Hematopoietic multipotent progenitor cell treated with erythropoietin and hydrocortisone succinate and interleukin-3 and kit ligand, for 4 days (in vitro differentiated cells): Measurements from ENCODE around the gene GCC2.
A peak's percentile ranks its signal among the peaks of the same experiment; 100 is the strongest.
"Not testable (repeated sequence)": the region's sequence is repeated elsewhere in the genome, so short reads cannot be mapped to it uniquely, and the experiment has no call there.

Source experiments
- DNase-seq: peaks from one replicate; pipeline ENCODE4 v3.0.0-alpha.2; 2015

The GCC2 gene

GRCh38 chr2:108446703-108447102 lies 2.3 kb upstream of the GCC2 start:
- DNase-seq, result peak; percentile 17

DNA sequence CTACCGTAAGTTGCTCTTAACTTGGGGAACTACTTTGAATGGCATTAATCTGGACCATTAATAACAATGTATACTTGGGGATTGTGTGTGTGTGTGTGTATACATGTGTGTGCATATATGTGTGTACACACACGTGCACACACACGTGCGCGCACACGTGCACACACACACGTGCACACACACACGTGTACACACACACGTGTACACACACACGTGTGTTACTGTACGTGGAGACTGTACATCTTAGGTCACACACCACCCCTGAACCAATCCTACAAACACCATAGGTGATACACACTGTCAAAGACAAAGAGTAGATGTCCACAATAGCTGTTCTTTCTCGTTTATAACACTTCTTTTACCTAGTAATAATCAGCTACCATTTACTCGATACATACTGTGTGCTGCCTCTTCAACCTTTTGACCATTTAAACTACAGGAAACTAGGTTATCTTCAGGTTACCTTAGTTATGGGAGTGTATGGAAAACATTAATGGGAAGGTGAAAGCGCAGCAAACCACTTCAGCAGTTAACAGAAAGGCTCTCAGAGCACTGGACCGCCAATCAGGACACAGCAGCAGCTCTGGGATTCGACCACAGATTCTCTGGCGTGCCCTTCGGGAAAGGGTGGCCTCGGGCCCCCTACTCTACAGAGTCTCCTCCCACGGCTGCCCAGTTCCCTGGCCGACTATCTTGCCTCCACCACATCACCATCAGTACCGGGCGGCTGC lies 894 bp upstream of the GCC2 start:
- no peak for DNase-seq

GRCh38 chr2:108449410-108450130 lies 564 bp downstream of the GCC2 start:
- DNase-seq, result peak; percentile 75

- no peak for DNase-seq
These were observed 1.9 kb downstream of the GCC2 start for GRCh38 chr2:108450863-108451262.

- DNase-seq, result no peak
These were observed 3.0 kb downstream of the GCC2 start for GRCh38 chr2:108451976-108452375.

DNA sequence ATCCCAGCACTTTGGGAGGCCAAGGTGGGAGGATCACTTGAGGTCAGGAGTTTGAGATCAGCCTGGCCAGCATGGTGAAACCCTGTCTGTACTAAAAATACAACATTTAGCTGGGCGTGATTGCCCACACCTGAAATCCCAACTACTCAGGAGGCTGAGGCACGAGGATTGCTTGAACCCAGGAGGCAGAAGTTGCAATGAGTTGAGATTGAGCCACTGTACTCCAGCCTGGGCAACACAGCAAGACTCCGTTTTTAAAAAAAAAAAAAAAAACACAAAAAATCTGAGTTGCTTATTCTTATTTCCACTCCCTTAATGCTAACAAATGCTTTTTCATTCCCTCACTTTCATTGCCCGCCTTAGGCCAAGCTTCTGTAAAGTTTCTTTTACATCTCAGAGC lies 4.5 kb downstream of the GCC2 start:
- DNase-seq, result not testable (repeated sequence)

GRCh38 chr2:108454440-108454839 lies 5.4 kb downstream of the GCC2 start:
- DNase-seq, result no peak

GRCh38 chr2:108455571-108455970 lies 6.6 kb downstream of the GCC2 start:
- no peak for DNase-seq

DNA sequence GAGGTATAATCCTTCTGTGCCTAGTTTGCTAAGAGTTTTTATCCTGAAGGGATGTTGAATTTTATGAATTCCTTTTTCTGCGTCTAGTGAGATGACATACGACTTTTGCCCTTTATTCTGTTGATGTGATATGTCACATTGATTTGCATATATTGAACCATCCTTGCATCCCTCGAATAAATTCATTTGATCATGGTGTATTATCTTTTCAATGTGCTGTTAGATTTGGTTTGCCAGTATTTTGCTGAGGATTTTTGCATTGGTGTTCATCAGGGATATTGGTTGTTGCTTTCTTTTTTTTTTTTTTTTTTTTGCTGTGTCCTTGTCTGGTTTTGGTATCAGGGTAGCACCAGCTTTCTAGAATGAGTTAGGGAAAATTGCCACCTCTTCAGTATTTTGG lies 9.1 kb downstream of the GCC2 start:
- DNase-seq, result peak; percentile 13

DNA sequence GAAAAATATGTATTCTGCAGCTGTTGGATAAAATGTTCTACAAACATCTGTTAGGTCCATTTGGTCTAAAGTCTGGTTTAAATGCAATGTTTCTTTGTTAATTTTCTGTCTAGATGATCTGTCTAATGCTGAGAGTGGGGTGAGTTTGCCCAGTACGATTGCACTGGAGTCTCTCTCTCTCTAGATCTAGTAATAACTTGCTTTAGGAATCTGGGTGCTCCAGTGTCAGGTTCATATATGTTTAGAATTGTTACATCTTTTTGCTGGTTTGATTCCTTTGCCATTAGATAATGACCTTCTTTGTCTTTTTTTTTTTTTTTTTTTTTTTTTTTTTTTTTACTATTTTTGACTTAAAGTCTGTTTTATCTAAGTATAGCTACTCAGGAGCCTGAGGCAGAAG lies 10.4 kb downstream of the GCC2 start:
- no peak for DNase-seq

DNA sequence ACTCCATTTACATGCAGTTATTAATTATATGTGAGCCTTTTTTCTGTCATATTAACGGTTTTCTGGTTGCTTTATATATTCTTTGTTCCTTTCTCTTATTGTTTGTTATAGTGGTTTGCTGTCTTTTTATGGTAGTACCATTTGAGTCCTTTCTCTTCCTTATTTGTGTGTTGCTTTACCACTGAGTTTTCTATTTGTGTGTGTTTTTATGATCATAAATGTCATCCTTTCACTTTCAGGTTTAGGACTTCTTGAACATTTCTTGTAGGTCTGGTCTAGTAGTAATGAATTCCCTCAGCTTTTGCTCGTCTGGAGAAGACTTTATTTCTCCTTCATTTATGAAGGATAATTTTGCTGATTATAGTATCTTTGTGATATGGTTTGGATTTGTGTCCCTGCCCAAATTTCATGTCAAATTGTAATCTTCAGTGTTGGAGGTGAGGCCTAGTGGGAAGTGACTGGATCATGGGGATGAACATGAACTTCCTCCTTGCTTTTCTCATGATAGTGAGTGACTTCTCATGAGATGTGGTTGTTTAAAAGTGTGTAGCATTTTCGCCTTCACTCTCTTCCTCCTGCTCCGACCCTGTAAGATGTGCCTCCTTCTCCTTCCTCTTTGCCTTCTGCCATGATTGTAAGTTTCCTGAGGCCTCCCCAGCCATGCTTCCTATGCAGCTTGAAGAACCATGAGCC lies 11.5 kb downstream of the GCC2 start:
- no peak for DNase-seq

GRCh38 chr2:108477099-108477498 lies 28.1 kb downstream of the GCC2 start:
- no peak for DNase-seq

DNA sequence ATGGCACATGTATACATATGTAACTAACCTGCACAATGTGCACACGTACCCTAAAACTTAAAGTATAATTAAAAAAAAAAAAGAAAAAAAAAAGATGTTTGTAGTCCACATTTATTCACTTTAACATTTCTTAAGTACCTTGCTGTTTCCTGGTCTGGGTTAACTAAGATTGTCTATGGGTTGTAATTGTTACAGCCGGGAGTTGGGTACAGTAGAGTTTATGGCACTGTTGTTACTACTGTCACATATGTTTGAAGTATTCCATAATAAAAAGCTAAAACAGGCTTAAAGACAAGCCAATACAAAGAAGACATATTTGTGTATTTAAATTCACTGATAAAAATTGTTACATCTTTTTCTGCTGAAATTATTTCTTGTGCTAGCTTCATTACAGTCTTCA lies 36.2 kb downstream of the GCC2 start:
- DNase-seq, result no peak

- DNase-seq, result no peak
These were observed 41.6 kb downstream of the GCC2 start for GRCh38 chr2:108490506-108491122.

DNA sequence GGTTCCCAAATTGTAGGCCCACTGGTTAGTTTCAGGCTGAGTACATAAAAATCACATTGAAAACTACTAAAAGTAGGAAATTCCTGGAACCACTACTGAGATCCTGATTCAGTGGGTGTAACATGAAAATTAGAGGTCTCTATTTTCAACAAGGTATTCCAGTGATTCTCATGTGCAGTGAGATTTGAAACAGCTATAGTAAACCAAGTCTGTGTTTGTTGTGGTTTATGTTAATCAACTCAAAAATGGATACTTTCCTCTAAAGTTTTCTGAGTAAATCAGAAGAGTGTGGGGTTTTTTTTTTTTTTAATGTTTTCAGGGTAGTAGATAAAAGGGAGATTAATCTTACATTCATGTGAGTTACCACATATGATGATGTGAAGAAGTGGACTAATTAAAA lies 42.8 kb downstream of the GCC2 start:
- DNase-seq, result no peak

DNA sequence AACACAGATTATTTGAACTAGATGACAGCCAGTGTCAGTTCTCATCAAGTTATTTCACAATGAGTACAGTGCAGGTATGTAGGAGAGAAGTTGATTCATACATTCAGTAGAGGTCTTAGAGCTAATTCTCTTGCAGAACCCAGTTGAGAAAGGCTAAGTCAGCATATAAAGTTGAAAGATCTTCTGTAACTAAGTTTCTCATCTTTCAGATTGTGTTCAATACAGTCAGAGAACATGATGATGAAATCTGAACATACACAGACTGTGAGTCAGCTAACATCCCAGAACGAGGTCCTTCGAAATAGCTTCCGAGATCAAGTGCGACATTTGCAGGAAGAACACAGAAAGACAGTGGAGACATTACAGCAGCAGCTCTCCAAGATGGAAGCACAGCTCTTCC lies 43.4 kb downstream of the GCC2 start:
- DNase-seq, result no peak

GRCh38 chr2:108496167-108496566 lies 47.2 kb downstream of the GCC2 start:
- DNase-seq, result not testable (repeated sequence)

- peak; percentile 22 for DNase-seq
These were observed 58.6 kb downstream of the GCC2 start for GRCh38 chr2:108507620-108508019.

DNA sequence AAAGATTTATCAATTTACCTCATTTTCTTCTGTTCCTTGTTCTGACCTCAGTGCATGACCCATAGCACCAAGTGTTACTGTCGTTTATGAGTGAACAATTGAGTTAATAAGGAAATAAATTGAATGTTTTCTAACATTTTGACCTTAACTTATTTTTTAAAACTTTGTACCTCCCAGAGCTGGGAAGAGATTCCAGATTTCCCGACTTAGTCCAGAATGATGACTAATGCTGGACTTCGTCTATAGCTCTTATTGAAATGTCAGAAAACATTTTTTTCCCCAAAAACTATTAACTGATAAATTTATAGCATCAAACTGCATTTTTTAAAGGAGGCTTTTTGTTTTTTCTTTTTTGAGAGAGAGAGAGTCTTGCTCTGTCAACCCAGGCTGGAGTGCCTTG lies 63.4 kb downstream of the GCC2 start:
- DNase-seq, result not testable (repeated sequence)

DNA sequence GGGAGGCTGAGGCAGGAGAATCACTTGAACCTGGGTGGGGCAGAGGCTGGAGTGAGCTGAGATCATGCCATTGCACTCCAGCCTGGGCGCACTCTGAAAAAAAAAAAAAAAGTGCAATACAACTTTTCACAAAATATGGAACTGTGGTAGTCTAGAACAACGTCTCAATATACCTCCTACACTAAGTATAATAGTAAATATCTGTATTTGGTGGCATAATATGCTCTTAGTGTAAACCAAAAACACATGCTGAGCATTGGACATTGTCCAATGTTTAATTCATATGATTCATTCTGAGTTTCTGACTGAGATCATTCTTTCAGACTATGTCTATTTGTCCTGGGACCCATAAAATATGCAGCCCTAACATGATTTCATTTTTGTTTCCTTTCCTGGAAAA lies 65.5 kb downstream of the GCC2 start:
- not testable (repeated sequence) for DNase-seq

DNA sequence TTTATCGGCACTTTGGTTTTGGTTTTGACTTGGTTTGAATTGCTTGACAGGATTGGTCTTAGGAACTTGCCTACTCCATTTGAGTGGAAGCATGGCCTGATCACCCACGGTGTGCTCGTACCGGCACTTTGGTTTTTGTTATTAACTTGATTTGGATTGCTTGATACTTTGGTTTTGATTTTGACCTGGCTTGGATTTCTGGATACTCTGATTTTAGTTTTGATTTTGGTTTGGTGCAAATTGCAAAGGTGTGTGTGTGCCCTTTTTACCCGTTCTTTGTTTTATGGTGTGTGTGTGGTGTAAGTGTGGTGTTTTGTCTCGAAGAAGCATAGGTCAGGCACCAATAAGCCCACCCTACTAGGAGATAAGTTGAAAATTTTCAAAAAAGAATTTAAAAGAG lies 75.7 kb downstream of the GCC2 start:
- DNase-seq, result not testable (repeated sequence)

GRCh38 chr2:108525258-108525657 lies 76.3 kb downstream of the GCC2 start:
- DNase-seq, result not testable (repeated sequence)

DNA sequence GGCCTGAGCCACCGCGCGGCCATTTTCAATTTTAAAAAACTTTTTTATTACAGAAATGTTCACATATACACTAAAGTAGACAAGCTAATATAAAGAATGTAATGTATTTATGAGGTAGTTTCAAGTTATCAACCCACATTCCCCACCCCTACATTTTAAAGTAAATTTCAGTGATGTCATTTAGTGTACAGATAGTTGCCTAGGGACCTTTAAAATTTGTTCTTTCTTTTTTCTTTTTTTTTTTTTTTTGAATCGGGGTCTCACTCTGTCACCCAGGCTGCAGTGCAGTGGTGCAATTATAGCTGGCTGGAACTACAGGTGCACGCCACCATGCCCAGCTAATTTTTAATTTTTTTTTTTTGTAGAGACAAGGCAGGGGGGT lies 82.7 kb downstream of the GCC2 start:
- no peak for DNase-seq
